Kasumi-1 (cell line): ENCODE measurements around the gene PQBP1.

Source experiments
- DNase-seq, 2 experiments: peaks; one replicate each; lab custom pipeline; 2025; lab: John Stamatoyannopoulos, UW

Gene PQBP1

DNA sequence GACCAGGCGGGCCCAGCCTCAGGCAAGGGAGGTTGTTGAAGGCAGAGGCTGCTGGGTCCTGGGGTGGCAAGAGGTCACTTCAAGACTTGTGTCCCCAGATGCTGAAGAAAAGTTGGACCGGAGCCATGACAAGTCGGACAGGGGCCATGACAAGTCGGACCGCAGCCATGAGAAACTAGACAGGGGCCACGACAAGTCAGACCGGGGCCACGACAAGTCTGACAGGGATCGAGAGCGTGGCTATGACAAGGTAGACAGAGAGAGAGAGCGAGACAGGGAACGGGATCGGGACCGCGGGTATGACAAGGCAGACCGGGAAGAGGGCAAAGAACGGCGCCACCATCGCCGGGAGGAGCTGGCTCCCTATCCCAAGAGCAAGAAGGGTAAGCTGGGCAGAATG is 4.4 kb downstream of the PQBP1 start:
- no peak for DNase-seq

DNA sequence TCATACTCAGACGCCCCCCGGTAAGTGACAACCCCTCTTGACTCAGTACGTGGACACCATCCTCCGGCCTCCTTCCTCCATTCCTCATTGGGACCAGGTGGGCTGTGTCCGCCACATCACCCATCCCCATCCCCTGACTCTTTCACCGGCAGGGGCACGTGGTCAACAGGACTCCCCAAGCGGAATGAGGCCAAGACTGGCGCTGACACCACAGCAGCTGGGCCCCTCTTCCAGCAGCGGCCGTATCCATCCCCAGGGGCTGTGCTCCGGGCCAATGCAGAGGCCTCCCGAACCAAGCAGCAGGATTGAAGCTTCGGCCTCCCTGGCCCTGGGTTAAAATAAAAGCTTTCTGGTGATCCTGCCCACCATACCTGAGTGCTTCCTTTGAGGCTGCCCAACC is 5.0 kb downstream of the PQBP1 start:
- no peak for DNase-seq

DNA sequence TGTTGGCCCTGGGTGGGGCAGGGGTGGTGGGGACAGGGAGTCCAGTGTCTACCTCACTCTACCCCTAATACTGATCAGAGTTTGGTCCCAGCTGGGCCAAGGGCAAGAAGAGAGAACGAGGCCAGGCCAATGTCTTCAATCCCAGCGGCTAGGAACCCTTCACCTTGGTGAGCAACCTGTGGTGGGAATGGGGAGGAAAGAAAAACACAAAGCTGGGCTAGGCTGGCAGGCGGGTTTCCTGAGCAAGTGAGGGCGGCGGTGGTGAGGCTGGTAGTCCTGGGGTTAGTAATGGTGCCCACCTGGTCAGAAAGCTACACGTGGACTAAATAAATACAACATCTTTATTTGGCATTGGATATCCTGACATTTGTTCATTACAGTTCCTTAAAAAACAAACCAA is 5.6 kb downstream of the PQBP1 start:
- no peak for DNase-seq

DNA sequence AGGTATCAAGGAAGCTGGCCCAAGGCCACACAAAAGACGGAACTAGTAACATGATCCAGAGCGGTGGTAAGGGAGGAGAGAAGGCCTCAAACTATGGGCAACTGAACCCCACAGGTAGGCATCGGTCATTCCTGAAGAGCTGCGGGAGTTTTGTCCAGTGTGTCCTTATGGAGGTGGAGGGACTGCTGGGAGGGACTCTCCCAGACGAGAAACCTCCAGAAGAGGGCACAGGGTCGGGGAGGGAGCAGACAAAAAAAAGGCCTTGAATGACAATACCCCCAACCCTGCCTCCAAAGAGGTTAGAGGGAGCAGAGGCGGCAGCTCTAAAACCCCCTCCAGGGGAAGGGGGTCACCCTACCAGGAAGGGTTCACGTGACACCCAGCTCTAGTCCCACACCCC is 6.5 kb downstream of the PQBP1 start:
- DNase-seq: no peak

DNA sequence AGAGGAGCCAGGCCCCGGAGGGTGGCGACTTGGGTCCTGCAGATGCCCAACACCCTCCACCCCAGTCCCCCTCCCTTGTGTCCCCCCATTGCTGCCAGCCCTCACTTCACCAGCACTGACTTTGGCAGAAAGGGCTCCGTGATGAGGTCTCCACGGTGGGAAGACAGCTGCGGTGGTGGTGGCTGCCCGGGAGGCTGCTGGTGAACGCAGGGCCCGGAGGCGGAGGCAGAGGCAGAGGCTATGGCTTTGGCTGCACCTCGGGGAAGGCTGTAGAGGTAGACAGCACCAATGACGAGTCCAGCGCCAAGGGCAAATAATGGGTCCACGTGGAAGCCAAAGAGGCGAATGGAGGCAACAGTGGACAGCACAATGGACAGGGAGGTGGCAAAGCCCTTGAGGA is 6.9 kb downstream of the PQBP1 start:
- DNase-seq: no peak

DNA sequence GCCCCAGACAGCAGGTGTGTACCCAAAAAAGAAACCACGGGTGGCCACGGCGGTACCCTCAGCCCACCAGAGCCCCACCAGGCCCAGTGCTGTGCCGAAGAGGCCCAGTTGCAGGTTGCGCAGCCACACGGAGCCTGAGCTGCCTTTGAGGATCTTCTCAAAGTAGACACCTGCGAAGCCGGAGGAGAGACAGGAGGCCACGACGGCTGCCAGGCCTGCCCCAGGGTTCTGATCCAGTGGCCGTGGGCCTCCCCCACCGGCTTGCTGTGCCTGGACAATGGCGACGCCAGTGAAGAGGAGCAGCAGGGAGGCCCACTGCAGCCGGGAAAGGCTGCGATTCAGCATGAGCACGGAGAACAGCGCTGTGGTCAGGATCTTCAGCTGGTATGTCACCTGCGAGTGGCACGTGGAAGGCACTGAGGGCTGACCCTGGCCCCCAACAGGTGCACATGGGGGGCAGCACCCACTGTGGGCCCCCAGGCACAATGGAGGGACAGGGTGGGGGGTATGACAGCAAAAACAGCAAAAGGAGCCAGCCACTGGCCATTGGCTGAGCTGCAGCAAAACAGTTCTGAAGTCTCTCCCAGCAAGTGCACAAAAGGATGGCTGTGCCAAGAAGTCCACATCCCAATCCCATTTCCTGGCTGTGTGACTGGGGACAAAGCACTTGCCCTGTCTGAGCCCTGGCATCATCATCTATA is 7.5 kb downstream of the PQBP1 start:
- no peak for DNase-seq

DNA sequence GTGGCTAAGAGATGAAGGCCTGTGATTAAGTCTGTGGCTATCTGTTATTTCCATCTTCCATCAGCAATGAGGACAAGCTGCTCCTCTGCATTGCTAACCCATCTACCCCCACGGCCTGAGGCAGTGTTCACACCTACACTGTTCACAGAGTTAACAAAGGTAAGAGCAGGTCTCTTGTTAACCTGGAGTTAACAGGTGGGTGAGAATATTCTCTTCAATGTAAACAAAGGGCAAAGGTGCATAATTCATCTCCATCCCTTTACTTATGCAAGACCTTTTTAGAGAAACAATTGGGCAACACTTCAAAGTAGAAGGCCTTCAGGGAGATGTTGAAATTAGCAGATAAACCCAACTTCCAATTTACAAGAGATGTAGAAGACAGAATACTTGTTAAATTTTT is 10.9 kb downstream of the PQBP1 start:
- no peak for DNase-seq

DNA sequence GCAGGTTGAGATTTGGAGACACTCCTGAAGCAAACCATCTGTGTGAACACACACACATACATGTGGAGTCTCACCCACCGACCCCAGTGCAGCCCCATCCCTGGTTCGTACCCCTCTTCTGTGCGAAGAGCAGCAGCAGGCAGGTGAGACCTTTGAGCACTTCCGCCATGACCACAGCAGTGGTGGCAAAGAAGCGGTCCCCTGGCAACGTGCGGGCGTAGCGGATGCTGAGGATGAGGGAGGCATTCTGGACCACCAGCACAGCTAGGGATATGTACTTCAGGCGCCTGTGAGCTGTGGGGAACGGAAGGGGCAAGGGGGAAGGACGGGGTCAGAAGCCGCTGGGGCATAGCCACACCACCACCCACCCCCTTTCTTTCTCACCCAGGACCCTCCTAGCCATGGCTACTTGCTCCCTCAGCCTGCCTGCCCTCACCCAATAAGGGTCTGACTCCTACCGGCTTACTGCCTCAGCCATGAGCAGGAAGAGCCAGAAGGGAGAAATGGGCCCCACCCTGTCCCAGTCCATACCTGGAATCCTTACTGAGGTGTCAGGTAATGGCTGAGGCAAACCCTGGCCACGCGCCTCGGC is 12.1 kb downstream of the PQBP1 start:
- no peak for DNase-seq

DNA sequence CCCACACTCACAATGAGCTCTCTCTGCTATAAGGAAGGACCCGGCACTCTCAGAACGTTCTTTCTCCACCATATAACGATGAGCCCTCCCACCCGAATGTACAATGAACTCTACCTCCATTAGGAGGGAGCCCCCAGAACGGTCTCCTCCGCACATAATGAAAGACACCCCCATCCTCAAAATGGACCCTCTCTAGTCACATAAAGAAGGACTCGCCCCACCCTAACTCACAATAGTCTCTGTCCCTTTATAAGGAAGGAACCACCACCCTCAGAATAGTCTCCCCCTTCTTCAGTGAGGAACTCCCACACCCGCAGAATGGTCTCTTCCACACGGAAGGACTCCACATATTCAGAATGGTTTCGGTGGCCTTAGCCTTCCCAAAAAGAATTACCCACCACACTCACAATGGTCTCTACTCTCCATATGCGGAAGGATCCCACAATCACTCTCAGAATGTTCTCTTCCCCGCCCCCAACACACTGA is 13.2 kb downstream of the PQBP1 start:
- DNase-seq: peak; percentile 14 to 18

DNA sequence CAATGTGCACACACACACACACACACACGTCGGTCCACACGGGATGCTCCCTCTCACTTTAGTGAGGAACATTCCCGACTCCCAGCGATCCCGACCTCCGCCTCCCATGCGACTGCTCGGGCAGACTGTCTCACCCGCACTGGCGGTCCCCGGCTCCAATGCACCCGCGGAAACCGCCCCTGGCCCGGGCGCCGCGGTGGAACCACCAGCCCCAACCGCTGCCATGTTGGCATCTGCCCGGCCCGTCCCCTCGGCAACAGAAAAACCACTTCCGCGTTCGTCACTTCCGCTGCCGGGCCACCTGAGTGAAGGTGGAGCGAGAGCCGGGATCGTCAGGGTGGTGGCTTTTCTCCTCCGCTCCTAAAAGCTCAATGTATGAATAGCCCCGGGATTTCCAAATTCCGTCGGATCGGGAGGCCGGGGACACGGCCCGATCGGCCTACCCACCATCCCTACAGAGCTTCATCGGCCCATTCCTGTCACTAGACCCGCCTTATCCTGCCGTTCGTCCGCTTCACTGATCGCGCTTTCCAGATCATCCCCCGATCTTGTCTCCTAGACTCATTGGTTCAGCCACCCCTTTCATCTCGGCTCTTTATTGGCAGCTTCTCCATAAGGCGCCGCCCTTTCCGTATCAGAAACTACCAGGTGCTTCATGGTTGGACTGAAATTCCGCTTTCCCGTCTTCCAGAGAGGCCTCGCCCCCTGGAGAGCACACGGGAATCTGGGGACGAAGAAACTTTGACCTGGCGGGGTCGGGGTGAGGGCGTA is 13.9 kb downstream of the PQBP1 start, which contains the start of gene SLC35A2:
Gene SLC35A2 (minus strand): TSS at position 235 of the 771 bp plus-strand sequence. CDS start 10 bp downstream, at position 225.
- DNase-seq: peak; percentile 64 to 77

DNA sequence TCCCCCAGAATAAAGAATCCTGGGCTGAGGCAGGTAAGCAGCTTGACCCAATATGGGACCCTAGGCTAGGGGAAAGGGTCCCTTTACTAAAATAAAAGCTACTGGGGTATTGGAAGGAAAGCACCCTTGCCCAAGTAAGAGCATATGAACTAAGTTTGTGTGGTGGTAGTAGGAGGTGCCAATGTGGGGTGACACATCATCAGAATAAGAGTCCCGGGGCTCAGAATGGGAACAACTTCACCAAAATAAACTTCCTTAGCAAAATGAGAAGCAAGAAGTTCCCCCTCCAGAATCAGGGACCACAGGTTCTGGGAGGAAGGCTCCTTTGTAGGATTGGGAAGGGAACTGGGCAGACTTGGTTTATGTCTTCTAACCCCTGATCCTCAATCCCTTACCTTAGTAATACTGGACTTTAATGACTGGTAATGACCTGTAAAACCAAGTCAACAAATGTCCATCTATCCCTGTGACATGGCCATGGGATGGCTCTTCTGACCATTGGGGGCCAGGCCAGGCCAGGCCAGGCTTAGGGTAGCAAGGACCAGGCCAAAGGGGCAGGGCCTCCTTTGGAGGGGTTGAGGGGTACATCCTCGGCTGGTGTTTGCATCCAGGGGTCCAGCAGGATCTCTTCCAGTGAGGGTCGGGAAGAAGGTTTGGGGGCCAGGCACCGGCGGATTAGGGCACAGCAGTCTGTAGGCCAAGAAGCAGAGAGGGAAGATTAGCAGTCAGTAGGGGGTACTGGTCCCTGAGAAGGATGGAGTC is 16.1 kb downstream of the PQBP1 start:
- no peak for DNase-seq

DNA sequence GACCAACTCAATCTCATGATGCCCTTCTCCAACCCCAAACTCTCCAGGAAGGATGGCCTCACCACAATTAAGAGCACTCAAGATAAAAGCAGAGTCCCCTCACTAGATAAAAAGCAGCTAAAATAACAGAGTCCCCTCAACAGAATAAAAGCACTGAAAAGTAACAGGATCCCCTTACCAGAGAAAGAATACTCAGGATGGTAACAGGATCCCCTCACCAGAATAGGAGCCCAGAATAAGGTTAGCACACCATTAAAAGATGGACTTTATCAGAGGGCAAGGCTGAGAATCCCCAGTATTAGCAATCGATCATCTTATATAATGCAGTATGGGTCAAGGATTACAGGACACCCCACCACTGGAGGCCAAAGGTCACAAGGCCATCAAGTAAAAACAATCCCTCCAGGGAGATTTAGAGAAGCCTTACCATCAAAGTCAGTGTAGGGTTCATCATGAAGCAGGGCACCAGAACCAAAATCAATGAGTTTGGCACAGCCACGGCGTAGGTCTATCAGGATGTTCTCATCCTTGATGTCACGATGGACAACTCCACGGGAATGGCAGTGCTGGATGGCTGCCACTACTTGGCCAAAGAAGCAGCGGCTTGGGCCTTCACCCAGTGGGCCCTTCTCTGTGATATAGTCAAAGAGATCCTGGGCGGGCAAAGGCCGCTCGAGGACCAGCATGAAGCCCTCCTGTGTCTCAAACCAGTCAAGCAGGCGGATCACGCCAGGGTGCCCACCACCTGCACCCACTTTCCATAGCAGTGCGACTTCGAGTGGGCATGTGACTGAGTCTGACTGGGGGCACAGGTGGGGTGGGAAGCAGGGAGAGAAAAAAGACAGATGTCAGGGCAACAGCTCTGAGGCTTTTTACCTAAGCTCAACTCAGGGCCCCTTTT is 17.1 kb downstream of the PQBP1 start:
- no peak for DNase-seq

DNA sequence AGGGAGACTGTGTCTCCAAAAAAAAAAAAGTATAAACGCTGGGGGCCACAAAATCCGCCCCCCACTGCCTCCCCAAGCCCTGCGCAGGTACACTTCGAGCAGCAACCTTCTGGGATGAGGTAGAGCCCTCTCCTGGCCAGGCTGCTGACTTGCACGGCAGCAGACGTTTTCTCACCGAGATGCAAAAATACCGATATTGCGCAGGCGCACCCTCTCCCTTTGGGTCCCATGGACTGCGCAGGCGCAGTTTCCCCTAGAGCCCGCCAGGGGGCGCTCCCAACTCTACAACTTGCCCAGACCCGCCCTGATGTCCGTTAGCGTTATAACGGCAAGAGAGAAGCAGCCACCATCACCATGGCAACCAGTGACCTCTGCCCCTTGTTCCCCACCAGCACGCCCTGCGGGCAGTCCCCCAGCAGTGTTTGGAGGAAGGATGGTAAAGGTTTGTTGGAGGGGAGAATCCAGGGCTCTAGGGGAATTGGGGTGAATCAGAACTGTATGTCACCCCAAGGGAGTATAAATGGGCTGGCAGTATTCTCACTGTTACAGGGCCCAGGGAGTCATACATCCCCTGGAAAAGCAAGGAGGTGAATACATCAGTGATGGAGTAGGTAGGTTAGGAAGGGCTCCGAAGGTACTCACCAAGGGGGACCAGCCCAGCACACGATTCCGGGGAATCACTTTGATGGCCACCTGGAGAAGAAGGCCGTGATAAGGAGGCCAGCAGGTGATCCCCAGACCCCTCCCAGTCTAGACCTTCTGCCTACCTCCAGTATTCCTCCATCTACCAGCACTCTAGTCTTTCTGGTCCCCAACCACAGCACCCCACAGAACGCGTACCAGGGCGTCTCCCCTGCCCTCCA is 19.6 kb downstream of the PQBP1 start:
- DNase-seq: peak; percentile 81 to 83

DNA sequence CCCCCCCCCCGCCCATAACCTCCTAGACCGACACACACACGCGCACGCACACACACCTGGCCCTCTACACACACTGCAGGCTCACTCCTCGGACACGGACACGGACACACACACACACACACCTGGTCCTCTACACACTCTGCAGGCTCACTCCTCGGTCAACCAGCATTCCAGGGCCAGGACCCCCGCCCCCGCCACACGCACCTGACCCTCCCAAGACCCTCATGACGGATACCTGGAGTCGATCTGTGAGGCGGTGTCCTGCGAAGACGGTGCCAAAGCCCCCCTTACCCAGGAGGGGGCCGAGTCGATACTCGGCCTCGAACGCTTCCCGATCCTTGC is 20.5 kb downstream of the PQBP1 start:
- no peak for DNase-seq

DNA sequence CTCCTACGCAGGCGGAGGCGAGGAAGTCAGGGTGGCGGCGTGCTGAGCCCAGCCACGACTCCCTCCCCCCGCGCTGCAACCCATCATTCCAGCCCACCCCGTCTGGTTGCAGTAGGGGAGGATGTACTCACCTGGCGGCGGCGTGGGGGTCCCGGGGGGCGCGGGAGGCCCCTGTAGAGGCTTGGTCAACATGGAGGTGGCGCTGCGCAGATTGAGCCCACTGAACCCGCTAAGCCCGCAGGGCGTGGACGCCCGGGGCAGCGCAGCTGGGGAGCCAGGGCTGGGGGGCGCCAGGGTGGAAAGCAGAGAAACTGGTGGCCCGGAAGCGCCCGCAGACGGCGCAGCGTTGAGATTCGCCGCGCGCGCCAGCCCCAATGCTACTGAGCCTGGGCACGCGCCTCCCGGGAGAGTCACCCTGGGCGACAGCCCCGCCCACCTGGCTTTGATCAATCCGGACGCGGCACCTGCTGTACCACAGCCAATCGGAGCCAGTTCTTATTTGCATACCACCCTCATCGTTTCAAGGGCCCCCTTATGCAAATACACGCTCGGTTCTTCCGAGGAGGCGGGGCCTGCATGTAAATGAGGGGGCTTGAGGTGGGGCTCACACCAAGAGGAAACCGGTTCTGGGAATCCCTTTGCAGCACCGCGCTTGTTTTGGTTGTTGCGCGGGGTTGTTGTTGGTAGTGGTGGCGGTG is 21.1 kb downstream of the PQBP1 start, which contains the start of gene PIM2:
Gene PIM2 (minus strand): TSS at position 382 of the 698 bp plus-strand sequence. CDS start 190 bp downstream, at position 192.
- peak; percentile 92 for DNase-seq

DNA sequence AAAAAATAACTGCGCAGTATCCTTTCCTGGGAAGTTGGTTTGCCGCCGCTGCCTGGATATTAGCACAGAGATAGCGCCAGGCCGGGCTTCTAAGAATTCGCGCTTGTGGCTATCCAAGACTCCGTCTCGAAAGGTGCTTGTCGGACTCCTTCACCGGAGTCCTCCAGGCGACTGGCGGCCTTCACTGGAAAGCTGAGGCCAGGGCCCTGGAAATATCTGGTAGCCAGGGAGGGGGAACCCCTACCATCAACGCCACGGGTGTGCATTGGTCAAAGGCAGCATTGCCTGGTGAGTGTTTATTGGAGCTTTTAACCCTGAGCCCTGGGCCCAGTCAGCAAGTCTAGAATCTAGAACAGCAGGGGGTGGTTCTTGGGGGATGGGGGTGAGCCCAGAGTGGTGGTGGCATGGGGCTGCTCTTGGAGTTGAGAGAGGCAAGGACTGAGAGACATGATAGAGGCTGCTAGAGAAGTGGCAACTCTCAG is 21.7 kb downstream of the PQBP1 start:
- DNase-seq: no peak

DNA sequence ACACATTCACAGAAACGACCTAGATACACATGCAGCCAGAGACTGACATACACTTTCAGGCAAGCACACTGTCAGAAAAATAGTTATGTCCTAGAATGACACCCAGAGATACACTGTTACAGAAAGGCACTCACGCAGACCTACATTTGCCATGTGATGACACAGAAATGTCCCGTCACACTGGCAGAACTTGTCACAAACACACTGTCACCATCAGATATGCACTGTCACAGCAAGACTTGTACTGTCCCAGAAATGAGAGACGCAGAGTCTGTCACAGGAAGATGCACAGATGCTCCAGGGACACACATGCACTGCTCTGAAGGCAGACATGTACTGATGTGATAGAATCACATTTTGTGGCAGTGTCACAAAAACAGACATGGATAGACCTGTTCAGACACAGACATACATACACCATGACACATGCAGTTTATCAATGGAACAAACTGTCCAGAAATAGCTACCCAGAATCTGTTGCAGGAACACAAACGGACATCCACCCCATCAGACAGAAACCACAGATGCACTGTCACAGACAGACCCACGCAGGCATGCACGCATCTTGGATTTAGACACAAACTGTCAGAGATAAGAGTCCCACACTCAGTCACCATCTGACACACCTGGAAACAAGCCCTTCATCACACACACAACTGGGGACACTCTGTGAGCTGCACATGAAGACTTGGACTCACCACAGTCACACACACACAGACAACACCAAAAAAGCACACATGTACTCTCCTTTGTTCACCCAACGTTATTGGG is 22.4 kb downstream of the PQBP1 start:
- DNase-seq: no peak

DNA sequence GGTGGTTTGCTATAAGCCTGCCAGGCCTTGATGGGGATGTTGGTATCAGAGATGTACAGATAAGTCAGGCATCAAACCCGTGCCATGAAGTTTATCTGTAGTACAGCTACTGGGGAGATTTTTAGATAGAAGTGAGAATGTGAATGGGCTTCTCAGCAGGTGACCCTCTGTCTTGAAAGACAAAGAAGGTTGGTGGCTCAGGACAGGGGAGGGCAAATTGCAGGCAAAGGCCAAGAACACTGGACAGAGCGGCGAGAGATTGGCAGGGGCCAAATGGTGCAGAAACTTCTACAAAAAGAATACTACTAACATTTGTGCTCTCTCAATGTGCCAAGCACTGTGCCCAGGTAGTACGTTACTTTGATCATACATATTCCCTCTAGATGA is 23.0 kb downstream of the PQBP1 start:
- DNase-seq: no peak

DNA sequence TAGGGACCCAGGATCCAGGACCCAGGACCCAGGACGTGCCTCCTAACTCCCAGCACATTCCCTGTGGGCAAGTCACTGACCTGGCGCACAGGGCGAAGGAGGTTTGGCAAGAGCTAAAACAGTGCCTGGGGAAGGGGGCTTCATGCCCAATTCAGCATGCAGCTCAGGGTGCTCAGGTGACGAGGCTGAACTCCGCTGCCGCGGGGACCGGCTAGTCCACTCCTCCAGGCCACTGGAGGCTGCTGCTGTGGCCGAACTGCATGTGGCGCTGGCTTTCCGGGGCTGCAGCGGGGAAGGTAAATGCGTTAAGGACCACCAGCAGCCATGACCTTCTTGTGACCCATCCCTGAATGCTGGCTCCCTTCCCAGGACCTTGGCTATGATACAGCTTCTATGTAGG is 26.0 kb downstream of the PQBP1 start:
- no peak for DNase-seq
